HG03378 (cell line): ENCODE measurements around the gene DBNL.
A peak's percentile ranks its signal among the peaks of the same experiment; 100 is the strongest.

Experiments used
- ATAC-seq: cut with Tn5 transposase; IDR thresholded peaks from one replicate; pipeline ENCODE4 v1.9.1; 2021; ENCODE audit warnings: mild to moderate bottlenecking, moderate library complexity; ENCODE audit not compliant: unreplicated experiment

The DBNL gene

GRCh38 chr7:44042221-44042620 is 2.3 kb upstream of the DBNL start:
- ATAC-seq, result no peak

GRCh38 chr7:44043902-44044301 is 600 bp upstream of the DBNL start:
- ATAC-seq, result no peak

GRCh38 chr7:44045226-44046014 is 918 bp downstream of the DBNL start:
- no peak for ATAC-seq

GRCh38 chr7:44046321-44047061 is 2.0 kb downstream of the DBNL start:
- peak; percentile 67 for ATAC-seq

- ATAC-seq, result no peak
These were observed 3.7 kb downstream of the DBNL start for GRCh38 chr7:44048031-44048795.

GRCh38 chr7:44050121-44050914 is 5.8 kb downstream of the DBNL start:
- no peak for ATAC-seq

GRCh38 chr7:44050915-44051560 is 6.5 kb downstream of the DBNL start:
- ATAC-seq, result no peak

- ATAC-seq, result no peak
These were observed 7.2 kb downstream of the DBNL start for GRCh38 chr7:44051611-44052220.

- ATAC-seq, result no peak
These were observed 8.4 kb downstream of the DBNL start for GRCh38 chr7:44052771-44053365.

- ATAC-seq, result no peak
These were observed 12.2 kb downstream of the DBNL start for GRCh38 chr7:44056681-44057080.

- no peak for ATAC-seq
These were observed 12.8 kb downstream of the DBNL start for GRCh38 chr7:44057181-44057848.

- ATAC-seq, result no peak
These were observed 13.6 kb downstream of the DBNL start for GRCh38 chr7:44057849-44058758.

- no peak for ATAC-seq
These were observed 14.3 kb downstream of the DBNL start for GRCh38 chr7:44058759-44059218.

- peak; percentile 75 for ATAC-seq
These were observed 15.0 kb downstream of the DBNL start for GRCh38 chr7:44059219-44060090.

- ATAC-seq, result no peak
These were observed 15.8 kb downstream of the DBNL start for GRCh38 chr7:44060091-44060947.
